22Rv1 (cell line): ENCODE results near the gene LGR5.

Source experiments
- H3K27ac ChIP-seq: fragments of 450-650 bp; 2 replicates; pipeline ENCODE4 v1.5.1; 2017
- ZFX ChIP-seq: fragments of 450-650 bp; IDR thresholded peaks from 2 replicates; pipeline ENCODE4 v1.6.1; 2017; ENCODE audit warnings: antibody characterized with exemption, borderline replicate concordance
- TF ChIP-seq, protein P1 (sequence below): fragments of 450-650 bp; IDR thresholded peaks from 2 replicates; pipeline ENCODE4 v1.5.1; 2017; ENCODE audit warnings: mild to moderate bottlenecking

Gene LGR5

DNA sequence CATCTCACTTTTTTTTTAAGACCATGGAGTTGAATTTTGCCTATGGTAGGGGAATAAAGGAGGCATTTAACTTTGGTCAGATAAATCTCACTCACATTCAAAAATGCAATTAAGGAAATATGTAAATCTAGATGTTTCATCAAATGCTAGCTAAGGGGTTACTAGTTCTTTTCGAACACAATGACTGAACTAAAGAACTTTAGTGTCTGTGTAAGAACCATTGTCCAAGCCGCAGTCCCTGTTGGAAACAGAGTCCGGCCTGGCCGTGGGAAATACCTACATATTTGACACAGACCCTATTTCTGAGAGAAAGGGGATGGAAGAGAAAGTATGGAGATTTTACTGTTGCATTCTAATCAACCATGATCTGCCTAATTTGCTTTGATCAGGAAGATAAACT is 17.4 kb downstream of the LGR5 start:
- TF ChIP-seq, protein P1, sequence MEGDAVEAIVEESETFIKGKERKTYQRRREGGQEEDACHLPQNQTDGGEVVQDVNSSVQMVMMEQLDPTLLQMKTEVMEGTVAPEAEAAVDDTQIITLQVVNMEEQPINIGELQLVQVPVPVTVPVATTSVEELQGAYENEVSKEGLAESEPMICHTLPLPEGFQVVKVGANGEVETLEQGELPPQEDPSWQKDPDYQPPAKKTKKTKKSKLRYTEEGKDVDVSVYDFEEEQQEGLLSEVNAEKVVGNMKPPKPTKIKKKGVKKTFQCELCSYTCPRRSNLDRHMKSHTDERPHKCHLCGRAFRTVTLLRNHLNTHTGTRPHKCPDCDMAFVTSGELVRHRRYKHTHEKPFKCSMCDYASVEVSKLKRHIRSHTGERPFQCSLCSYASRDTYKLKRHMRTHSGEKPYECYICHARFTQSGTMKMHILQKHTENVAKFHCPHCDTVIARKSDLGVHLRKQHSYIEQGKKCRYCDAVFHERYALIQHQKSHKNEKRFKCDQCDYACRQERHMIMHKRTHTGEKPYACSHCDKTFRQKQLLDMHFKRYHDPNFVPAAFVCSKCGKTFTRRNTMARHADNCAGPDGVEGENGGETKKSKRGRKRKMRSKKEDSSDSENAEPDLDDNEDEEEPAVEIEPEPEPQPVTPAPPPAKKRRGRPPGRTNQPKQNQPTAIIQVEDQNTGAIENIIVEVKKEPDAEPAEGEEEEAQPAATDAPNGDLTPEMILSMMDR = no peak
- TF ChIP-seq ZFX = no peak

DNA sequence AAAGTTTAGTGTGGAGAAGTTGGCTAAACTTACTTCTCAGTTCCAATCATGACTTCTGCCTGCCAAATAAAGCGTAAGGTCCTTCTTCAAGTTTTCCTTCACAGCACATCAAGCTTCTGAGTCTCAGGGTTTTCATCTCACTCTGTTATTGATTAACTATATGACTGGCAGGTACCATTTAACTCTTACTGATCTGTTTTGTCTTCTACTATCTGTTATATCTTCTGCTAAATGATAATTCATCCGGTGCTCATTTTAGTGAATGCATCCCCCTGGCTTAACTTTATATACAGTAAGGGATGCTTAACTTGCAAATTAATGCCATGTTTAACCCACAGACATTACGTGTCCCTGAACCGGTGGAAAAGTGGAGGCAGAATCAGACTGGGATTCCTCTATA is 20.7 kb downstream of the LGR5 start:
- no peak overlapping the region for H3K27ac ChIP-seq
- TF ChIP-seq, protein P1 = no peak
- no peak for TF ChIP-seq ZFX

More for the DNA sequence above, 17.4 kb downstream of the LGR5 start:
- no peak overlapping the region for H3K27ac ChIP-seq

DNA sequence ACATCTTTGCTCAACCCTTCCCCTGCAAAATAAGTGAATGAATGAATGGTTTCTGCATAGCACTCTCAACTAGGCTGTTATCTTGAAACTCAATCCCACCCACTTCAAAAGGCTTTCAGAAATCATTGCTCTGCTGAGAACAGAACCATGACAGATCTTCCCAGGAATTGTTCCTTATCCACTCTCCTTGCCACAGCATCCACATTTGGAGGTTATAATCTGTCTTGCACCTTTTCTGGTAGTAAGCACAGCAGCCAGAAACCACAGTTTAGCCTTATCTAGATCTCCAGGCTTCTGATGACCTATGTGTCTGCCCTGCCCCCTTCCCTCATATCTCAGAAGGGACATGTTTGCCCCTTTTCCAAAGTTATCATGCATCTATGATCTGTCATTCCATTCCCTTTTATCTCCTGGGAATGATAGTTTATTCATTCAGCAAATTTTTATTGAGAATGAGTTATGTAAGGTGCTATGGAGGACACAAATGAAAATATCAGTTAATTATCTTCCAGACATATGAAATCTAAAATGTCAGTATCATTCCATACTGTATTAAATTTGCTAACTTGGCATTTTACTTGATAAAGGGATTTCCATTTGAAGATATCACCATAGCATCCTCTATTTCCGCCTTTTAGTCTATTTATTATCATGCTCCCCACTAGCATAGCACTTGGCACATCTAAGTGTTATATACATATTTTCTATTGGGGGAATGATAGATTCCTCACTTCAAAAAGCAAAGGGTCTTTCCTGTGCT is 21.4 kb downstream of the LGR5 start:
- TF ChIP-seq, protein P1 = no peak
- TF ChIP-seq ZFX = no peak

DNA sequence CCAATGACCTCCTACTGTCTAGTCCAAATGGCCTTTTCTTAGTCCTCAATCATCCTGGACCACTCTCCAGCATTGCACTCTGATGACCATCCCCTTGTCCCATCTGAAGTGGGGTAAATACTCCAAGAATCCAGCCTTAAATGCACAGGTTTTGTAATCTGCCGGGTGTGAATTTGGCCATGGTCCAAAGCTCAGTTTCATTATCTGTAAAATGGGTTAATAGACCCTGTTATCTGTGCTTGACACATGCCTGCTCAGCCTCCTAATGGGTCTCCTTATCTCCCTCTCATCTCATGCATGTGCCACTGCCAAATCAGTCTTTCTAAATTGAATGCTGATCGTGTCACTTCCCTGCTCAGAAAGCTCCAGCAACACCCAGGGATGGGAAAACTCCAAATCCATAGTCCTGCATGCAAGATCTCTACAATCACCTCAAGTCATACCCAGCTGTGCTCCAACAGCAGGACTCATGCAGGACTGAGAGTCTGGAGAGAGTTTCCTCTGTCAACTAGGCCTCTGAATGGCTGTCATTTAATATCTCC is 22.3 kb downstream of the LGR5 start:
- no peak overlapping the region for H3K27ac ChIP-seq
- TF ChIP-seq ZFX = no peak
- TF ChIP-seq, protein P1 = no peak

More for the DNA sequence above, 21.4 kb downstream of the LGR5 start:
- H3K27ac ChIP-seq = no peak overlapping the region

DNA sequence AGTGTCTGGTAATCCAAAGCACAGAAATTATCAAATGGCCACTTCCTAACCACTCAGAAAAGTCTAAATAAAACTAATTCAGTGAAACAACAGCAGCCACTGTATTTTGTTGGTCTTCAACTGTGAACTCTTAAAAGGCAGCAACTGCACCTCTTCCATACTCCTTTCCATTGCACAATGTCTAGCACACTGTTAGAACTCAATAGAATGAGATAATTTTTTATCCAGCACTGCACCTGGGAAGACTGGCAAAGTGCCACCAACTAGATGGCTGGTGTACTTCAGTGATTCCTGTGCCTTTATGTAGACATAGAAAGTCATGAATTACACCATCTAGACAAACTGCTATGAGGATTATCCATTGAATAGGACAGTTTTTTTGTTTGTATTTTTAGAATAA is 26.2 kb downstream of the LGR5 start:
- no peak overlapping the region for H3K27ac ChIP-seq
- TF ChIP-seq, protein P1 = no peak
- TF ChIP-seq ZFX = no peak

DNA sequence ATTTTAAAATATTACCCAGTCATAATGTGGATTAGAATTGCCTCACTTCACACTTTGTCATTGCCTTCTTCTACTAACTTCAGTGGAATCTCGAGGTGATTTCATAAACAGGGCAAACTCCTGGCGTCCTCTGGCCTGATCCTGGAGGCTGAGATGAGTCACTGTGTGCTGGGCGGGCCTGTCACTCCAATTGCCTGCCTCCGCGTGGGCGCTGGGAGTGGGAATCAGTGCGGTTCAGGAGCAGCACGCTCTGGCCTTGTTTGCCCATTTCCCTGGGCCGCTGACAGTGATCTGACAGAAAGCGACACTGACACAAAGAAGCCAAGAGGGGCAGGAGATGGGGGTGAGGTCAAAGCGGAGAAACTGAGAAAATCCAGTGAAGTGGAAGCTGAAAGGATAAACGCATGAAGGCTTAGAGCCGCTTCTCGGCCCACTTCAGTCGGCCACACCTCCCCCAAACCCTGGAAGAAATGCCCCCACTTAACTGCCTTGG is 29.7 kb downstream of the LGR5 start:
- no peak overlapping the region for H3K27ac ChIP-seq
- TF ChIP-seq, protein P1 = no peak
- TF ChIP-seq ZFX = no peak

DNA sequence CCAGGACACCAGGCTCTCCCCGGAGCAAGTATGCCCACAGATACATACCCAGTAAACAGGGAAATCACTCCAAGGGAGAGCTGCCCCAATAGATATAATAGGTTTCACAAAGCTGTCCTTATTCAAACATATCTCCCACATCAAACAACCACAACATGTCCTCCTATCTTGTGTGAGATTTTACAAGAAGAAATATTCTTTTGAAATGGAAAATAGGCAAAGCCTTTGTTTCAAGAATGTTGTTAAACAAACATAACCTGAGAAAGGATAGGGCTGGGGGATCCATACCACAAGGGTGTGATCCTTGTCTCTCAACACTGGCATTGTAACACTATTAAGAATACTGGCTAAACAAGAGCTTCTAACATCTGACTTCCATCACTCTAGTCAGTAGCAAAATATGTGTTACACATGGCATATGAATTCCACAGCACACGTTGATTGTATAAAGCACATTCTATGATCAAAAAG is 32.9 kb downstream of the LGR5 start:
- TF ChIP-seq, protein P1 = no peak
- TF ChIP-seq ZFX = no peak
- H3K27ac ChIP-seq = no peak overlapping the region
